ENCODE measurements around the gene ENTPD2.
"Not testable (repeated sequence)": the region's sequence is repeated elsewhere in the genome, so short reads cannot be mapped to it uniquely, and the experiment has no call there.

The ENTPD2 gene

DNA sequence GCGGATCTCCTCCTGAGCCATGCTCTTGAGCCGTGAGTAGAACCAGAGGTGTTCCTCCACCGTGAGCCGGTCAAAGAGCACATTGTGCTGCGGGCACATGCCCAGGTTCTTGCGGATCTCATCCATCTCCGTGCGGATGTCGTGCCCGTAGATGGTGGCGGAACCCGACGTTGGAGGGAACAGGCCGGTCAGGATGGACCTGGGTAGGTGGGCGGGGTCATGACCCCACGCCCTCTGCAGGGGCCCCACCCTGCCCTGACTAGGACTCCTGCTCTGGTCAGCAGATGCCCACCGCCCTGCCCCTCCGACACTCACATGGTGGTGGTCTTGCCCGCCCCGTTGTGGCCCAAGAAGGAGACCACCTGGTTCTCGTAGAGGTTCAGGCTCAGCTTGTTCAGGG is 37.9 kb downstream of the ENTPD2 start:
- DNase-seq (ENCODE audit: low read depth) = no peak

DNA sequence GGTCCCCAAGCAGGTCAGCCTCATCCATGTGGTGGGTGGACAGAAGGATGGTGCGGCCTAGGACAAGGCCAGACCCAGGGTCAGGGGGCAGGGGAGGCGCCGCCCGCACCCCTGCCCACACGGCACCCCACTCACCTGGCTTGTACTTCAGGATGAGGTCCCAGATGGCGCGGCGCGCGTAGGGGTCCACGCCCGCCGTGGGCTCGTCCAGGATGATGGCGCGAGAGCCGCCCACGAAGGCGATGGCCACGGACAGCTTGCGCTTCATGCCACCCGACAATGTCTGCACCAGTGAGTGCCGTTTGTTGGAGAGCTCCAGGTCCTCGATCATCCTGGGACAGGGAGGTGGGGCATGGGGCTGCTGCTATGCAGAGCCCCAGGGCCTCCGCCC is 38.3 kb downstream of the ENTPD2 start:
- DNase-seq (ENCODE audit: low read depth) = no peak

DNA sequence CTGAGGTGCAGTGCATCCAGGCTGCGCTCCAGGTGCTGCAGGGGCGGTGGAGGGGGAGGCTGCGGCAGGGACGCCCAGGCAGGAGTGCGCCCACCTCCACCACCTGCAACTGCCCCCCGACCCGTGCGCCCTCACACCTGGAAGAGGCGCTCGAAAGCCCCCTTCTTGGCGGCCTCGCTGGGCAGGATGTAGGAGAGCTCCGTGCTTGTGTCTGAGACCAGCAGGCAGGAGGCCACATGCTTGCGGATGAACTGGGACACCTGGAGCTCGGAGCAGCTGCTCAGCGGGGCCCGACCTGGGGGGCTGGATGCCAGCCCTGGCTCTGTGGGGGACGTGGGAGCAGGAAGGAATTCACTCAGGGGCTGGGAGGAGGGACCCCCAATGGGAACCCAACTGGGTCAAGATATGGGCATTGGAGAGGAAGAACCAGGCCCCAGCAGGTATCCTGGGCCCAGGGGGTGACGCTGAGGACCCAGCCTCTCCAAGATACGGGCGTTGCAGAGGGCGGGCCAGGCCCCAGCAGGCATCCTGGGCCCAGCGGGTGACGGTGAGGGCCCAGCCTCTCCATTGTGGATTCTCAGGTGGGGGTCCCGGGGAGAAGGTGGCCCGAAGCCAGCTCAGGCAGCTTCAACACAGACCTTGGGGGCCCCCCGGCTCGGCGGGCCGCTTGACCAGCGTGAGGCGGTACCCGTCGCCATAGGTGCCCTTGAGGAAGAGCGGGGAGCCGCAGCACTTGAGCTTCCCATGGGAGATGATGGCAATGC is 38.9 kb downstream of the ENTPD2 start:
- no peak for DNase-seq (ENCODE audit: low read depth)

DNA sequence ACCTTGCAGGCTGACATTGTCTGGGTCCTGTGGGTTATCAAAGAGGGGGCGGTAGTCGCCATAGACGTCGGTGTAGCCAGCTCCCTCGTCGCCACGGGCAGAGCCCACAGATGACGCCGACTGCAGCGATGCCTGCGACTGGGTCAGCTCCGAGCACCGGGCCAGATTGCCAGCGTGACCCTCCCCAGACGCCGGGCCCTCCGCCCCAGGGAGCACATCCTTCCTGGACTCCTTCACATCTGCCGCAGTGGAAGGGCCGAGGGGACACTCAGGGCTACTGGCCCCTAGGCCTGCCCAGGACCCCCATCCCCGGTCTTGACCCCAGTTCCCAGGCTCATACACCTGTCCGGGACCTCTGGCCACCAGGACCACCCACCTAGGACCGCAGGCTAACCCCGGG is 39.7 kb downstream of the ENTPD2 start:
- no peak for DNase-seq (ENCODE audit: low read depth)

DNA sequence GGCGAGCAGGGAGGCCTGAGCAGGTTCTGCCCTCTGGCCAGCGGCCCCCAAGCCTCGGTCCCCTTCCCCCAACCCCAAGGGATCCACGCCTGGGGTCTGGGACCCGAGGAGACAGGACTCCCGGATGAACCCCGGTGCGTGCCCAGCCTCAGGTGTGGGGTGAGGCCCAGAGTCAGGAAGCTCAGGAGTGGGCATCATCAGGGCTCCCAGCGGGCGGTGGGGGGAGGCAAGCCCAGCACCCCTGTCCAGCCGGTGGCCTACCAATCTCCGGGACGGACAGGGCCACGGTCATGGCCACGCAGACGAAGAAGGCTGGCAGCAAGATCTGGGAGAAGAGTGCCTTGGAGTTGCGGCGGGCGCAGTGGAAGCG is 40.3 kb downstream of the ENTPD2 start:
- DNase-seq (ENCODE audit: low read depth) = no peak

DNA sequence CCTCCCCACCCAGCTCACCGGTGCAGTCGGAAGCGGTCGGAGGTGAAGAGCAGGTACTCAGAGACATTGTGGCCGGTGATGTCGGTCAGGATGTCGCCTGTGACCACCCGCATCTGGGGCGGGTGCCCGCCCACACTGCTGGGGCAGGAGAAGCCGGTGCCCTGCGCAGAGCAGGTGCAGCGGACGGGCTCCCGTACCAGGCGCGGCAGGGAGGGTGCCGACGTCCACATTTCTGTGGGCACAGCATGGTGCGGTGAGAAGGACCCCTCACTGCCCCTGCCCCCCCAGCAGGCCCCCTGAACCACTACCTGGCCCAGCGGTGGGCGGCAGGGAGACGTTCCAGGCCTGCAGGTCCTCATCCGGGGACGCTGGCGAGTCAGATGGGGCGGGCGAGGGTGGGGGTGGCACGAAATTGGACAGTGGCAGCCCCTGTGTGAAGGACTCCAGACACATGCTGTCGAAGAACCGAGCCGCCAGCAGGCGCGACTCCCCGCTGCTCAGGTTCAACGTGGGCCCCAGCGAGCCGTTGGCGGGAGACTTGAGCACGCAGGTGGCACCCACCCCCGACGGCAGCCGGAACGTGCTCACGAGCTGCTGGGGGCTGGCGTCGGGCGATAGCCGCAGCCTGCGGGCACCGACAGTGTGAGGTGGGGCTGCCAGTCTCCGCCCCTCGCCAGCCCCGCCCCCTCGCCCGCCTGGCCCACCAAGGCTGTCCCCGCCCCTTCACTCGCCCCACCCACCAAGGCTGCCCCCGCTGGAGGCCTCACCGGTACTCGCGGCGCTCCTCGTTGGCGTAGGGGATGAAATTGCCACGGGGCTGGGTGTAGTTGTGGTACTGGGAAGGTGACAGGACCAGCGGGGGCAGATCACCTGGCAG is 40.9 kb downstream of the ENTPD2 start:
- no peak for DNase-seq (ENCODE audit: low read depth)

DNA sequence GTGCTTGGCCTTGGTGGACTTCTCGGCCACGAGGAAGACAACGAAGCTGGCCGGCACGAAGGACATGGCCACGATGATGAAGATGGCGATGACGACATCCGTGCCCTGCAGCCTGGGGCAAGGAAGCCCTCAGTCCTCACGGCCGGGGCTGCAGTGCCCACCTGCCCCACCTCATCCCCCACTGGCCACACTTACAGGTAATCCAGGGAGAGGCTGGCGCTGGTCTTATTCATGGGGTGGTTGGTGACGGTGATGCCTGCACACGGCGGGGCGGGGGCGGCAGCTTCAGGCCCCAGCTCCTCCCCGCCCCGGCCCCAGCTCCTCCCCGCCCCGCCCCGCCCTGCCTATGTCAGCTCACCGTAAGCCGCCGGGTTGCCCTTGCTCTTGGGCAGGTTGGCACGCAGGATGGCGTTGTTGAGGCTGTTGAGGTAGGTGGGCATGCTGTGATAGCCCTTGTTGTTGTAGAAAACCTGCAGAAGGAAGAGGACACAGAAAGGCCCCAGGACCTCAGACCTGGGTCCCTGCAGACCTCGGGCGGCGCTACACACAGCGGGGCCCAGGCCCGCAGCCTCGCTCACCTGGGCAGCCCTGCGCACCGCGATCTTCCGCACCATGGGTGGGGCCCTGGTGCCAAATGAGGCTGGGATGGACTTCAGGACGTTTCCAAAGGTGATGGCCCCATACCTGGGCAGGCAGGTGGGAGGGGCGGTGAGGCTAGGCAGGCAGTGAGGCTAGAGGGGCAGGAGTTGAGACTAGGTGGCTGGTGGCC is 41.8 kb downstream of the ENTPD2 start:
- DNase-seq (ENCODE audit: low read depth) = no peak

DNA sequence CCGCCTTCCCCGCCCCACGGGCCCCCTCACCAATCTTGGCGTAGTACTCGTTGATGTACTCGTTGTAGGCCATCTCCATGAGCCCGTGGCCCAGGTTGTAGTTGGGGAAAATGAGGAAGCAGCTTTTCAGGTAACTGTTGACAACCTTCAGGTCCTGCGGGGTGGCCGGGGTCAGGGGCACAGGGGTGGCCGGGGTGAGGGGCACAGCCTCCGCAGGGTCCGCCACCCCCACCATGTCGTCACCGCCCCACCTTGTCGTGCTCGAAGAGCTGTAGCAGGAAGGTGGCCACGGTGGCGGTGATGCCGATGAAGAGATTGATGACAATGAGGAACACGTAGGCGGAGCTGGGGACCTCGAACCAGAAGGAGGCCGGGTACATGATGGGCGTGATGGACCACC is 42.7 kb downstream of the ENTPD2 start:
- no peak for DNase-seq (ENCODE audit: low read depth)

DNA sequence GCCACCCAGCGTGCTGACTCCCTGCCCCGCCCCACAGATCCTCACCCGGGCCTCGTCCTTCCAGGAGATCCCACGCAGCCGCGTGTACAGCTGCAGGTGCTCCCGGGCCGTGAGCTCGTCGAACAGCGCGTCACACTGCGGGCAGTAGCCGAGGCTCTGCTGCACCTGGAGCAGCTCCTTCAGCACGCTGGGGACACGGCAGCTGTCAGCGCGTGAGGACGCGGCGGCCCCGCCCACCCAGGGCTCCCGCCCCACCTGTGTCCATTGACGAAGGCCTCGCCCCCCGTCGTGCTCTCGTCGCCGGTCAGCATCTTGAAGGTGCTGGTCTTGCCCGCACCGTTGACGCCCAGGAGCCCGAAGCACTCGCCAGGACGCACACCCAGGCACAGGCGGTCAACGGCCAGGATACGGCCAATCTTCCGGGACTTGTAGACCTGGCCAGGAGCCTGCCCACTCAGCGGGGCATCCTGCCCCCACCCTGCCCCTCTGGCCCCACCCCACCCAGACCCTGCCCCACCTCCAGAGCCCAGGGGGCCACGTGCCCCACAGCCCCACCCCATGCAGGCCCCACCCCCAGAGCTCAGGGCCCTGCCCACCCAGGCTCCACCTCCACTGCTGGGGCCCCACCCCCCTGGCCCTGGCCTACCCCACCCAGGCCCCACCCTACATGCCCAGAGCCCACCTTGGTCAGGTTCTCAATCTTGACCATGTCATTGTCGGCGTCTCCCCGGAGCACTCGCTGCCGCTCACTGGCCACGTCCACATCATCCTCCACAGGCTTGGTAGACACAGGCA is 43.7 kb downstream of the ENTPD2 start:
- DNase-seq (ENCODE audit: low read depth) = no peak

DNA sequence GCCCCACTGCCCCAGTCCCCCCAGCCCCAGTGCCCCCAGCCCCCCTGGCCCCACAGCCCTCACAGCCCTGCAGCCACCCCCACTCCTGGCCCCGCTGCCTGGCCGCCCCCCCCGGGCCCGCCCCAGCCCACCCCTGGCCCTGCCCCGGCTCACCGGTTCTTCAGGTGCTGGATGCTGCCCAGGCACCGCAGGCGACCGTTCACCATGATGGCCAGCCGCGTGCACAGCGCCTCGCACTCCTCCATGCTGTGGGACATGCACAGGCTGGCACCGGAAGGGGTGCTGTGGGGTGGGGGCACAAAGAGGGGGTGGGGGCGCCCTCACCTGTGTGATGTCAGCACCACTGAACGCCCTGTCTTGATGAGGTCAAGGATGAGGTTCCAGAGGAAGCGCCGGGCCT is 44.6 kb downstream of the ENTPD2 start:
- DNase-seq (ENCODE audit: low read depth) = no peak

DNA sequence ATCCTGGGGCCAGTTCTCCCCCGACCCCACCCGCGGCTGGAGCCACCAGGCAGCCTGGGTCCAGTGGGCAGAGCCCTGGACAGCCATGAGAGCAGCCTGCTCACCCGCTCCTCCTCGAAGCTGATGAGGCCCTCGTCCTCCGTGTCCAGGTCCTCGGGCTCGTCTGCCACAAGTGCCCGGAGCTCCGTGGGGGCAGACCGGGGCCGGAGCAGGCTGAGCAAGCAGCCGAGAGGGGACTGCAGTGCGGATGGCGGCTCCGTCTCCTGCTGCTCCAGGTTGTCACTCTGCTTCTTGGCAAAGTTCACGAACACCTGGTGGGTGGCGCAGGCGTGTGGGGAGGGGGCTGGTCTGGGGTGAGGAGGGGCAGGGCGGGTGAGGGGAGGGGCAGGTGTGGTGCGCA is 45.5 kb downstream of the ENTPD2 start:
- no peak for DNase-seq (ENCODE audit: low read depth)

DNA sequence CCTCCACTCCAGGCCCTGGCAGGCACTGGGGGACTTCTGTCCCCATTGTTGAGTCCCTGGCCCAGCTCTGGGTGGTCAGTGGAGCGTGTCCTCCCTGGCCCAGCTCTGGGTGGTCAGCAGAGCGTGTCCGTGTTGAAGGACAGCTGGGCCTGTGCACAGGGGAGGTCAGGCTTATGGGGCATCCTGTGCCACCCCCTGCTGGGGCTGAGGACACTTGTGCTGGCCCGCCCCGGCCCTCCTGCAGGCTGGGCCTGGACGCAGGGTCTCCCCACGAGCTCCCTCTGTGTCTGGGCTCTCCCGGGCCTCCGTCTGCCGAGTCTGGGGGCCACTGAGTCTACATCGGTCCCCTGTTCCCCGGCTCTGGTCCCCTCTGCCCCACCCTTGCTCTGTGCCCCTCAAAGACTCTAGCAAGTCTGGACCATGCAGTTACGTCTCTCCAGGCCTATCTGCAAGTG is 46.0 kb downstream of the ENTPD2 start:
- no peak for DNase-seq (ENCODE audit: low read depth)

DNA sequence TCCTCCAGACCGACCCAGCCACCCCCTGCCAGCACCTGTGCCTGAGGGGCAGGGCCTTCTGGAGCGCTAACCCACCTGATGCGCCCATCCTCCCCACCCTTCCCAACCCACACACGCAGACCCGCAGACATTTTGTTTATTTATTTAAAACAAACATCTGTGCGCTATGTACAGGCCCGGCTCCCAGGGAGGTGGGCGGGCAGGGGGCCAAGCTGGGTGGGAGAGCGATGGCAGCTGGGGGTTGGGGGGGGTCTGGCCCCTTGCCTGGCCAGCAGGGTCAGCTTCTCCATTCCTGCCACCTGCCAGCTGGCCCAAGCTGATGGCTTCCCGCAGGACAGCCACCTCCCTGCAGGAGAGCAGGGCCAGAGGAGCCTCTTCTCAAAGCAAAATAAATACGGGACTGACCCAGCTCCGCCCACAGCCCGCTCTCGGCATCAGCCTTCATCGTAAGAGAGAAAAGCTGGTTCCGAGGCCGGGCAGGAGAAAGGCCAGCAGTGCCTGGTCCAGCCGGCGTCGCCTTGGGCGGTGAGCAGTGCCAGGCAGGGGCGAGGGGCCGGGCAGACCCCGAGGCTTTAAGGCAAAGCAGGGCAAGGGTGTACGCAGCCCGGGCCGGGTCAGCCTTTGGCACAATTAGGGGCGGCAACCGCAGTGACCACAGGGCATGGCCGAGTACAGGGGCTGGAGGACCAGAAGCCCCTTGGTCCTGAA is 46.6 kb downstream of the ENTPD2 start:
- no peak for DNase-seq (ENCODE audit: low read depth)

DNA sequence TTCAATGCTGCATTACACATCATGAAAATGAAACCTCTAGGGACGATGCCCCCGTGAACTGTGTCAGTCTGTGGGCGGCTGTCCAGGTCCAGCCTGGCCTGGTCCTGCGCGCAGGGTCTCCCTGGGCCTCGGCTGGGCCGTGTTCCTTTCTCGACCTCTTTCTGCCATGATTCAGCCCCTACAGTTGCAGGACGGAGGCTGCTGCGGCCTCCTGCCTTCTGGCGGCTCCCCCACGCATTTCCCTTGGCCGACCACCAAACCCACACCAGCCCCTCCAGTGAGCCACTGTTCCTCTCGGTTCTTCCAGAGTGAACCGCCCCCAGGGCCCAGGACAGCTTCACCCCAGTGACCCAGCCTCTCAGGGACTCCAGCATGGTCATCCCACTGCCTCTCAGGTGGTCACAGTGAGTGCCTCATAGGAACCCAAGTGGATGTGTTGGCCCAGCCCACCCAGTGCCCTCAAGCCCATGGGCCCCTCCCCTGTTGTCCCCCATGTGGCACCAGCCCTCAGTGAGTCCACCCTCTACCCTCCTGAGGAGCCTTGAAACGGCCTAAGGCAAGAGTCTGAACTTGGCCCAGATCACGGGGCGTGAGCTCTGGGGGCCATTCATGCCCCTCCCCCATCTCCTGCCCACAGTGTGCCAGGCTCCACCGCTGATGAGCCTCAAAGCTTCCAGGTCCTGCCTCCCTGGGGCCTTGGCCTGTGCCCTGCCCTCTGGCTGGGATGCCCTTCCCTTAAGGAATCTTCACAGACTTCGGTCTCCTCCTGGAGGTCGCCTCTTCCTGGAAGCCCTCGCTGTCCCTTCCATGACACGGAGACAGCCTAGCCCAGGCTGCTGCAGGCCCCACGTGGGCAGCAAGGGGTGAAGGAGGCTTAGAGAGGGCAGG is 47.5 kb downstream of the ENTPD2 start:
- no peak for DNase-seq (ENCODE audit: low read depth)

DNA sequence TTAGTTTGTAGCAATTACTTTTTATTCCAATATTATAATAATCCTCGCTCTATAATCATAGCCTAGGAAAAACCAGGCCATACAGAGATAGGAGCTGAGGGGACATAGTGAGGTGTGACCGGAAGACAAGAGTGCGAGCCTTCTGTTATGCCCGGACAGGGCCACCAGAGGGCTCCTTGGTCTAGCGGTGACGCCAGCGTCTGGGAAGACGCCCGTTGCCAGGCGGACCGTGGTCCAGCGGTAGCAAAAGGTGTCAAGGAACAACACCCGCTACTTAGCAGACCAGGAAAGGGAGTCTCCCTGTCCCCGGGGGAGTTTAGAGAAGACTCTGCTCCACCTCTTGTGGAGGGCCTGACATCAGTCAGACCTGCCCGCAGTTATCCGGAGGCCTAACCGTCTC is 49.6 kb downstream of the ENTPD2 start:
- not testable (repeated sequence) for DNase-seq (ENCODE audit: low read depth)

DNA sequence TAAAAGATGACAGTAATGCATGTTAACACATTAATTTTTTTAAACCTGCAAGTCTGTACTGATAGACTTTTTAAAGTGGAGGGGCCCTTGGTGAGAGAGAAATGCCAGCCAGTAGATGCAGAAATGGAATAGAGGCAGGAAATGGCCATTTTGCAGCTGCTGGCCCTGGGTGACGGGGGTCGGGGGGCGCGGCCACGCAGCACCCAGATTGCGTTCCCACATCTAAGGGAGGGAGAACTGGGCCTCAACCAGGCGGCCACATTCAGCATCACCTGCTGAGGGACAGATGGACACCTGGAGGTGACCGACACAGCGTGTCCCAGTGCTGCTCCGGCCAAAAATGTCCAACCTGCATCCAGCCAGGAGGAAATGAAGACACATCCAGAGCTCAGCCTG is 51.2 kb downstream of the ENTPD2 start:
- DNase-seq (ENCODE audit: low read depth) = no peak

DNA sequence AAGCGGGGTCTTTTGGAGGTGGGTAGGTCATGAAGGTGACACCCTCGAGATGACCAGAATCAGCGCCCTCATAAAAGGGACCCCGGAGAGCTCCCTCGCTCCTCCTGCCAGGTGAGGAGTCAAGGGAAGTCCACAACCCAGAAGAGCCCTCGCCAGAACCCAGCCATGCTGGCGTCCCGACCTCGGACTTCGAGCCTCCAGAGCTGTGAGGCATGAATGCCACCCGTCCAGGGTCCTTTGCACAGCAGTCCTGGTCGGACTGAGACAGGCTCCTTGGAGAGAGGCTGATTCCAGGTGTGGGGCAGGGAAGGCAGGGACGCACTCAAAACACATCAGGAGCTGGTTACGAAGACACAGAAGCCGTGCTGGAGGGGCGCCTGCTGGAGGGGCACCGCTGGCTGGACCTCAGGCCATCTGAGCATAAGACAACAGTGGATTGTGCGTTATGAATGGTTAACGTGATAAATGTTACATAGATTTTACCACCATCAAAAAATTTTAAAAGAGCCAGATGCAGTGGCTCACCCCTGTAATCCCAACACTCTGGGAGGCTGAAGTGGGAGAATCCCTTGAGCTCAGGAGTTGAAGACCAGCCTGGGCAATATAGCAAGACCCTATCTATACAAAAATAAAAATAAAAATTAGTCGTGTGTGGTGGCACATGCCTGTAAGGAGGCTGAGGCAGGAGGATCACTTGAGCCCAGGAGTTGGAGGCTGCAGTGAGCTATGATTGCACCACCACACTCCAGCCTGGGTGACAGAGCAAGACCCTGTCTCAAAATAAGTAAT is 51.8 kb downstream of the ENTPD2 start:
- DNase-seq (ENCODE audit: low read depth) = no peak

DNA sequence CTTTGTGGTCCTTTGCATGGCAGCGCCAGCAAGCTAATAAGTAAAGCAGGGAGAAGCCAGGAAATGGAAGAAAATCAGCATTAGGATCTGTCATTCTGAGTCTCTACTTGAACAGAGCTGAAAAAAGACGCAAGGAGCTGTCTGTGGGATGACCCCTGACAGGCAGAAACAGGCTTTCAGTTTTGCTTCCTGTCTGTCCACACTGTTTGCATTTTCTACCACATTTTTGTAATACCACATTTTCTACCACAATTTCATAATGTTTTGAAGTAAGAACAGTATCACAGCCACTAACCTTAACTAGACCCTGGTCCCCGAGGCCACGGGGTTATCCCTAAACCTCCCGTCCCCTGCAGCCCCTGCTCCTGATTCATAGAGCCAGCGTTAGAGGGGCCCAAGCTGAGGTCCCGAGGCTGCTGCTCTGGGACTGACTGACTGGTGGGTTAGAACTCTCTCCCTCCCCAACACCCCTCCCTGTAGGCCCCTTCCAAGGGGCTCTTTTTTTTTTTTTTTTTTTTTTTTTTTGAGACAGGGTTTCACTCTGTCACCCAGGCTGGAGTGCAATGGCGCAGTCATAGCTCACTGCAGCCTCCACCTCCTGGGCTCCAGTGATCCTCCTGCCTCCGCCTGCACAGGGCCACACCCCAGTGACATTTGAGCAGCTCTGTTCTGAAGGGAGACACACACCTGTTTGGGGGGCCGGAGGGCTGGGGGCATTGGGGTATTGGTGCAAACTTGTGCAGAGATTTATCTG is 53.5 kb downstream of the ENTPD2 start:
- DNase-seq (ENCODE audit: low read depth) = peak; percentile 87

Measured in amniotic epithelial cell (primary cell).